RKO (cell line): ENCODE results near the gene COQ10B.
"Not testable (repeated sequence)": the region's sequence is repeated elsewhere in the genome, so short reads cannot be mapped to it uniquely, and the experiment has no call there.

Experiments used
- DNase-seq: peaks from one replicate; pipeline ENCODE4 v3.0.0-alpha.2; 2016; ENCODE audit warnings: low spot score

COQ10B gene

DNA sequence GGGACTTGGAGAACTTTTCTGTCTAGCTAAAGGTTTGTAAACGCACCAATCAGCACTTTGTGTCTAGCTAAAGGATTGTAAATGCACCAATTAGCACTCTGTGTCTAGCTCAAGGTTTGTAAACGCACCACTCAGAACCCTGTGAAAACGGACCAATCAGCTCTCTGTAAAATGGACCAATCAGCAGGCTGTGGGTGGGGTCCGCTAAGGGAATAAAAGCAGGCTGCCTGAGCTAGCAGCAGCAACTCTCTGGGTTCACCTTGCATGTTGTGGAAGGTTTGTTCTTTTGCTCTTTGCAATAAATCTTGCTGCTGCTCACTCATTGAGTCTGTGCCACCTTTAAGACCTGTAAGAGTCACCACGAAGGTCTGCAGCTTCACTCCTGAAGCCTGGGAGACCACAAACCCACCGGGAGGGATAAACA is 2.4 kb upstream of the COQ10B start:
- DNase-seq = not testable (repeated sequence)

DNA sequence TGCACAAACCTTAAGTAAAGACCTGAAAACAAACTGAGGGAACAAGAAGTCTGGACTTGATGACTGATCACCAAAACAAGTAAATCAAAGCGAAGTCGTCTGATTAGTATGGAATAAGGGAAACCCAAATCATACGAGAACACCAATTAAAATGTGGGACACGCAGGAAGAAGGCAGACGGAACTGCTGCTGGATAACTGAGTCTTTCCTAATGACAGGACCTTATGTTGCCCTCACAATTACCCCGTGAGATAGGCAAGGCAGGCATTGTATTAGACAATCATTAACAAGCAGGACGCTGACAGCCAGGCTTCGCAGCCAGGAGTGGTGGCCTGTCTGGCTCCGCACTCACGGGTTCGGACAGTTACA is 614 bp upstream of the COQ10B start:
- DNase-seq = no peak

DNA sequence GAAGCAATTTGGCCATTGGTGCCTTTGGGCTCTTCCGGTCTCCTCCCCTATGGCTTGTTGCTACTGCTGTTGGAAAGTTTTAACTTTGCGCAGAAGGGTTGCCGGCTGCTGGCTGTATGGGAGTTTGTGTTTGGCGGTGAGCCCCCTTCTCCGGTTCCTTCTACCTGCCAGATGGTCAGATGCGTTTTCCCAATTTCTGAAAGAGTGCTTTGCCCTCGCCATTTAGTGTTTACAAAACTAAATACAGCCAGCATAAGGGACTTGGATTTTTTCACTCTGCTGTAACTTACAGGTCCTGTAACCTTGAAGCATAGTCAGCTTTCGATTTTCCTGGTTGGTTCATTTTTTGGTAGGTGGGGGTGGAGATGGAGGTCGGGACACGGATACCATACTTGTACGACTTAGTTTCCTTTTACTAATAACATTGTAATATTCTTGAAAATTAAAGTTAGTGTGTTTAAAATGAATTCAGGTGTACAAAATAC is 604 bp downstream of the COQ10B start:
- DNase-seq = no peak

DNA sequence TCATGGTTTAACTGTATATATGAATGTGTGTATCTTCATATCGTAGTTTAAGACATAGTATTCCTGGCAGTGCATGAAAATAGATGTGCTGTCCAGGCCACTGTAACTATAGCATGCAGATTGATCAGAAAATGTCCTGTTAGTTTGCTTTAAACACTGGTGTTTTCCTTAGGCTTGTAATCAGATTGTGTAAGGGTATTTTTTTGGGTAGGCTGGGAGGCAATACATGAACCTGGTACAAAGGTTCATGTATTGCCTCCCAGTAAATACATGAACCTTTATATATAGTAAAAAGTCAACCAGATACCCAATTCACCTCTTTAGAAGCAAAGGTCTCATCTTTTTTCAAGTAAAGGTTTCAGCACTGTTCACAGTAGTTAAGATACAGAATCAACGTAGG is 1.6 kb downstream of the COQ10B start:
- DNase-seq = peak; percentile 30

DNA sequence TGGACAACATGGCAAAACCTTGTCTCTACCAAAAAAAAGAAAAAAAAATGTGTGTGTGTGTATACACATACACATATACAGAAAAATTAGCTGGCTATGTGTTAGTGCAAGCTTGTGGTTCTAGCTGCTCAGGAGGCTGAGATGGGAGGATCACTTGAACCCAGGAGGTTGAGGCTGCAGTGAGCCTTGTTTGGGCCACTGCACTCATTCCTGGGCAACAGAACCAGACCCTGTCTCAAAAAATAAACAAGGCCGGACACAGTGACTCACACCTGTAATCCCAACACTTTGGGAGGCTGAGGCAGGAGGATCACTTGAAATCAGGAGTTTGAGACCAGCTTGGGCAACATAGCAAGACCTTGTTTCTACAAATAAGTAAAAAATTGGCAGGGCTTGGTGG is 2.1 kb downstream of the COQ10B start:
- no peak for DNase-seq

DNA sequence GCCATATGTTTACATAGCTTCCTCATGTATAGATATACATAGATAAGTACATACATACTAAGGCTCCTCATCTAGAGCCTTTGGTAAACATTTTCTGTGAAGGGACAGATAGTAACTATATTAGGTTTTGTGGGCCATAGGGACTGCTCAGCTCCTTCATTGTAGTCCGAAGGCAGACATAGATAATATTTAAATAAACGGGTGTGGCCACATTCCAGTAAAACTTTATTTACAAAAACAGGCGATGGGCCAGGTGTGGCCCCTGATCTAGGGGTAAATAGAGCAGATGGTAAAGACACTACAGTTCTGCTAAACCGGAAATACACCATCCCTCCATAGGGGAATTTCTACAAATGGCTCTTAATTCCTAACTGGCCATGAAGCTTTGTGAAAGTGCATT is 7.3 kb downstream of the COQ10B start:
- no peak for DNase-seq

GRCh38 chr2:197461057-197461456 is 7.7 kb downstream of the COQ10B start:
- DNase-seq = peak; percentile 32

DNA sequence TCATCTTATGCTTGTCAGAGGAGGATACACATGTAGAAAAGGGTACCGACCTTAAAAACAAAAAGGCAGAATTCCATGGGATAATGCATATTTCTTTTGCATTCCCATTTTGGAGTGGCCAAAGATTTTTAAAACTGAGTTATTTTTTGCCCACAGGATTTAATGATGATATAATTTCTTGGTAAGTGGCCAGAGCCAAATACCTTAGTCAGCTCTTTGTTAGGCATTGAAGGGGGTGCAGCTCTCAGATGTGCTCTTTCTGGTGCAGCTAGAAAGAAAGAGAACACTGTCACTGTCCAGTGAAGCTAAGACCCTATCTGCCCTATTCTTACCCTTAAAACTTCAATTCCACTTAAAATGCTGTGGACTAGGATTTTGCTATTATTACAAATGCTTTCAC is 10.8 kb downstream of the COQ10B start:
- no peak for DNase-seq

DNA sequence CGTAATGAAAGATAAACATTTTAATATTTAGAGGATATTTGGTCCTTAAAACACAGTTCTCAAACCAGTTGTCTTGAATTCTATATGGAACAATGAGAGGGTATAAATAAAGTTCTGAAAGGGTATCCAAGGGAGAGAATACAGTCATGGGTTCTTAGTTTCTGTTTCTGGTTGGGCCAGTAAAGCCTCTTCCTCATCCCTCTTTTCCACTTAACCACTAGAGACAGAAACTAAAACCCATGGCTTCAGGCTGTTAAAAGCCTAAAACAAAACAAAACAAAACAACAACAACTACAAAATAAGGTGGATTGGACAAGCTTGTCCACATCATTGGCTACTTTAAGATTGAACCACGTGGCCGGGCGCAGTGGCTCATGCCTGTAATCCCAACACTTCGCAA is 18.8 kb downstream of the COQ10B start:
- no peak for DNase-seq

DNA sequence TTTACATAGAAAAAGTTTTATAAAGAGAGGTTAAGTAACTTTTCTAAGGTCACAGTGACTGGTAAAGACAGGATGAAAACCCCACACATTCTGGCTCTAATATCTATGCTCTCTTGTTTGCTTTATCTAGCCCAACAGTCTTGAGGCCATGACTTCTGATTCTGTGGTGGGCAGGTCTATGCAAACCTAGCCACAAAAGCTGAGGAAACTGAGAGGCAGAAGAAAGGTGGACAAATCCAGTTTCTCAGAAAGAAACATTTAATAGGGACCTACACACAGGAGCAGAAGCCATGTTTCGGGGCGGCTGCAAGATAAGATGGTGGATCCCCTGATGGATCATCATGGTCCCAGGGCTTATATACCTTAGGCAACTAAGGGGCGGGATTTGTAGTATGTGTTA is 24.4 kb downstream of the COQ10B start:
- DNase-seq = no peak

- no peak for DNase-seq
These were observed 27.0 kb downstream of the COQ10B start for GRCh38 chr2:197480165-197481036.

GRCh38 chr2:197484248-197484647 is 30.9 kb downstream of the COQ10B start:
- not testable (repeated sequence) for DNase-seq

DNA sequence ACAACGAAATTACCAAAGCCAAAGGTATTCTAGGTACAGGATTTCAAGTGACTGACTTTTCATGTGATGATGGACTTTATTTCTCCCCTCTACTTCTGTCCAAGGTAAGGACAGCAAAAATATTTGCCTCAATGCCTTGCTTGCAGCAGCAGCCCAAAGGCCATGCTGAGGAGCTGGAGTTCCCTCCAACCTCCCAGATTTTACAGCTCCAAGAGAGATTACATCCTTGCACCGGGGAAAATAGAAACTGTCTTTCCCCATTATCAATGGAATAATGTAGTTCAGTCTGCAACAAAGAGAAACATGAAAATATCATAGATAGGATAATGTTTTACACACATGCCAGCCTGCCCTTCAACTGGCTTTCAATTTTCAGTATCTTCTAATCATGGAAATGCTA is 32.8 kb downstream of the COQ10B start:
- no peak for DNase-seq

- no peak for DNase-seq
These were observed 34.0 kb downstream of the COQ10B start for GRCh38 chr2:197487385-197487784.

DNA sequence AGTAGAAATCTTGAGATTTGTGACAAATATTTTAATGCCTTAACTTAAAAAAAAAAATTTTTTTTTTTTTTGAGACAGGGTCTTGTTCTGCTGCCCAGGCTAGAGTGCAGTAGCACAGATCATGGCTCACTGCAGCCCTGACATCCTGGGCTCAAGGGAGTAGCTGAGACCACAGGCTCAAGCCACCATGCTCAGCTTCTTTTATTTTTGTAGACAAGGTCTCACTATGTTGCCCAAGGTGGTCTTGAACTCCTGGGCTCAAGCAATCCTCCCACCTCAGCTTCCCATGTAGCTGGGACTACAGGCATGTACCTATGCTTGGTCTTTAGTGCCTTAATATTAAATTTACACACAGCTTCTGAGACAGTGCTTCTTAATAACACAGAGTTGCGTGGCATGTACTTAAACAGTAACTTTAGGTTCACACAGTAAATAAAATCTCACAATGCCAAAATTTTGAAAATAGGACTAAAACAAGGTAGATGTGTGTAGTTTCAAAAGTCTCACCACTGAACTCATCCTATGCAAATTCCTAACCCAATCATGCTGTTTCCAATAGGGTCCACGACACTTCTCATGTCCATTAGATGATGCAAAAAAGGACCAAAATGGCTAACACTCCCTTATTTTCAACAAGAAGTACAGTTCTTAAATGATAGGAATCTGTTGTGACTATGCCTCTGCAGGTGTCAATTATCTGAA is 42.2 kb downstream of the COQ10B start:
- no peak for DNase-seq

- DNase-seq = no peak
These were observed 43.3 kb downstream of the COQ10B start for GRCh38 chr2:197496695-197497094.

- no peak for DNase-seq
These were observed 44.0 kb downstream of the COQ10B start for GRCh38 chr2:197497326-197497725.

DNA sequence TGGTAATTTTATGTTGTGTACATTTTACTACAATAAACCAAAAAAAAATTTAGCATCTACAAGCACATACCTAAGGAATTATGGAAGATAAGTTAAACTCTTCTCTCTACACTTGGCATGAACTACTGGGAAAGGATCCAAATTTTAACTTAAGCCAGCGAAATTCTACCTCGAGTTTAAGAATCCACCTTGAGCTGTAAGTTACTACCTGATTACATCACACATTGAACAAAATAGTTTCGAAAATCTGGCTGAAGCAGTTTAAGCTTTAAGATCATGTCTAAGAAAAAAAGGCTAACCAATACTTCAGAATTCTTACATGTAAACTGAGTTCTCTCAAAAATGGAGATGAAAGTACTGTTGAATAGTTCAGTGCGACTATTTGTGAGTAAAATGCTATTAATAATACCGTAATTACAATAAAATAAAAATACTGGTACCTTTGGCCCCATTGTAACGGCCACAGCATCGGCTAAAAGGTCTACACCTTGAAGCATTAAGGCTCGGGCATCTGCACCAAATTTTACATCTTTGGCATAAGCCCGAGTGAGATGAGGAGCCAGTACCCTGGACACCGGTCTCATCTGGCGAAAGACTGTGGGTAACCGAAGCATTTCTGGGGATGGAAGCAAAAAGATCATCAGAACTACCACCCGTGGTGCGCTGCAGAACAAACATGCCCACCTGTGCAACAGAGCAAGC is 45.0 kb downstream of the COQ10B start:
- DNase-seq = no peak

GRCh38 chr2:197498937-197499593 is 45.7 kb downstream of the COQ10B start:
- peak; percentile 75 for DNase-seq

DNA sequence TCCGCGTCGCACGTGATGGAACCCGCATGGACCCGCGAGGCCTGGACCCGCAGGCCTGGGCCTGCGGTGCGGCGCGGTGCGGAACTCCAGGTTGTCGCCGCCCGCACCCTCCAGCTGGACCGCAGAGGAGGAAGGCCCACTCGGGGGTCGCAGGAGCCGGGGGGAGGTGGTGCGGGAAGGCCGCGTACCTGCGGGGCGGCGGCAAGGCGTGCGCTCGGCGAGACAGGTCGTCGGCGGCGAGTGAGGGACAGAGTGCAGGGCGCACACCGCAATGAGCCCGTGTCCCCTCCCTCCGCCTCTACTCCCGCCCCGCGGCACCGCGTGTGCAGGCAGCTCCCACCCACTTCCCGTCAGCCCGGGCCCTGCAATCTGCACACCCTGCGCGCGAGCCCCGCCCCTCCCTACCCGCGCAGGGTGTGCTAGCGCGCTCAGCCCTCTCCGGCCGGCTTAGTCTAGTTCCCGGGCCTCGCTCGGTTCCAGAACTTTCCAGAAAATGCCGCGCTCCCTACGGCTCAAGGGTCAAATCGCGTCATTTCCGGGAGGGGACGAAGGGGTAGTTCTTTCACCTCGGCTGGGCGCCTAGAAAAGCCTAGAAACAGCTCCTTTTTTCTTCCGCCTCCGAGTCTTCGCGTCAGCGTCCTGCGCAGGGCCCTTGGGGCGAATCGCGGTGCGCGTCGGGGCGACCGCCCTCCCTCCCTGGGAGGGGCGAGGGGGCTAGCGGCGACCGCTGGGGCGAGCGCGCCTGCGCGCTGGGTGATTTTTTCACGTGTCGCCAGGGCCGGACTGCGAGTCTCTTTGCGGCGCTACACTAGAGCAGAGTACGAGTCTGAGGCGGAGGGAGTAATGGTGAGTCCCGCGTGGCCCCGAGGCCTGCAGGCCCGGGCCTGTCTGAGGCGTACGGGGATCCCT is 46.5 kb downstream of the COQ10B start, which contains the start of the genes HSPD1 and HSPE1:
TSS of gene HSPD1 (minus strand) at position 247 of the 909 bp plus-strand sequence. CDS start 992 bp downstream, outside the sequence.
TSS of gene HSPE1 (plus strand) at position 786 of the 909 bp plus-strand sequence. CDS start at position 844, 58 bp downstream.
- peak; percentile 99 for DNase-seq
